Ectodermal cell (in vitro differentiated cells): Measurements from ENCODE around the gene KCNQ5.

Source experiments
- H3K27ac ChIP-seq: 2 replicates; pipeline ENCODE4 v1.7.0; 2013; ENCODE audit warnings: mild to moderate bottlenecking, low read depth, low read length; ENCODE audit not compliant: insufficient read depth, poor library complexity, severe bottlenecking
- H3K27me3 ChIP-seq: 2 replicates; pipeline ENCODE4 v1.7.0; 2013; ENCODE audit warnings: mild to moderate bottlenecking, low read length; ENCODE audit not compliant: insufficient read depth, control insufficient read depth, poor library complexity, severe bottlenecking
- H3K36me3 ChIP-seq: one replicate; pipeline ENCODE4 v1.7.0; 2013; ENCODE audit warnings: low read length; ENCODE audit not compliant: control insufficient read depth, insufficient read depth
- H3K4me1 ChIP-seq: one replicate; pipeline ENCODE4 v1.7.0; 2013; ENCODE audit warnings: low read length; ENCODE audit not compliant: control insufficient read depth, insufficient read depth
- H3K4me3 ChIP-seq: 2 replicates; pipeline ENCODE4 v1.7.0; 2013; ENCODE audit warnings: low read depth, low read length, control low read depth; ENCODE audit not compliant: insufficient read depth
- H3K9me3 ChIP-seq: 2 replicates; pipeline ENCODE4 v1.7.0; 2013; ENCODE audit warnings: mild to moderate bottlenecking, low read length, moderate library complexity; ENCODE audit not compliant: control insufficient read depth
- WGBS, 2 experiments: methylation state at CpG; one replicate each; pipeline ENCODE4 v1.1.7; 2013; ENCODE audit warnings: missing lambda C conversion rate in 2 of 2; 5-methylcytosine and 5-hydroxymethylcytosine counted together

Gene KCNQ5

GRCh38 chr6:73104921-73105320 lies 483.1 kb downstream of the KCNQ5 start:
- 90 to 91% methylated on average over 4 of the region's 4 CpGs for WGBS, 2 experiments

GRCh38 chr6:73107016-73107415 lies 485.2 kb downstream of the KCNQ5 start:
- no peak overlapping the region for H3K4me3 ChIP-seq
- 92 to 100% methylated on average over 1 of the region's 1 CpG for WGBS, 2 experiments
- H3K27me3 ChIP-seq: no peaks in the 10 kb centered on the region
- H3K36me3 ChIP-seq: no peaks in the 10 kb centered on the region
- H3K27ac ChIP-seq: no peak overlapping the region
- H3K9me3 ChIP-seq: no peaks in the 10 kb centered on the region
- H3K4me1 ChIP-seq: no peaks in the 10 kb centered on the region

More at GRCh38 chr6:73104921-73105320, 483.1 kb downstream of the KCNQ5 start:
- no peak overlapping the region for H3K4me3 ChIP-seq
- H3K9me3 ChIP-seq: no peaks in the 10 kb centered on the region
- H3K27ac ChIP-seq: no peak overlapping the region
- H3K4me1 ChIP-seq: no peaks in the 10 kb centered on the region
- H3K27me3 ChIP-seq: no peaks in the 10 kb centered on the region
- no peaks in the 10 kb centered on the region for H3K36me3 ChIP-seq

GRCh38 chr6:73108949-73109348 lies 487.1 kb downstream of the KCNQ5 start:
- Histone ChIP-seq H3K4me3 (no peak overlapping the region), H3K36me3 (no peaks in the 10 kb centered on the region), H3K9me3 (no peaks in the 10 kb centered on the region), H3K27ac (no peak overlapping the region), H3K4me1 (no peaks in the 10 kb centered on the region), H3K27me3 (no peaks in the 10 kb centered on the region)
- WGBS, 2 experiments: 90 to 93% methylated on average over 2 to 3 of the region's 3 CpGs

- Histone ChIP-seq H3K4me3 (no peak overlapping the region), H3K27ac (no peak overlapping the region), H3K27me3 (no peaks in the 10 kb centered on the region), H3K4me1 (no peaks in the 10 kb centered on the region), H3K9me3 (no peaks in the 10 kb centered on the region), H3K36me3 (no peaks in the 10 kb centered on the region)
- 100% methylated on average over 1 of the region's 3 CpGs; no CpG with 5 or more reads in 1 of the 2 experiments for WGBS, 2 experiments
Observed at GRCh38 chr6:73109659-73110058, 487.8 kb downstream of the KCNQ5 start.

- Histone ChIP-seq H3K36me3 (no peaks in the 10 kb centered on the region), H3K4me1 (no peaks in the 10 kb centered on the region), H3K27me3 (no peaks in the 10 kb centered on the region), H3K9me3 (no peaks in the 10 kb centered on the region), H3K4me3 (no peak overlapping the region), H3K27ac (no peak overlapping the region)
- 74 to 87% methylated on average over 3 of the region's 3 CpGs for WGBS, 2 experiments
Observed at GRCh38 chr6:73116330-73116729, 494.5 kb downstream of the KCNQ5 start.

GRCh38 chr6:73121421-73121993 lies 499.6 kb downstream of the KCNQ5 start:
- H3K27ac ChIP-seq: no peak overlapping the region
- no peaks in the 10 kb centered on the region for H3K4me1 ChIP-seq
- H3K27me3 ChIP-seq: no peaks in the 10 kb centered on the region
- no peaks in the 10 kb centered on the region for H3K36me3 ChIP-seq
- no peaks in the 10 kb centered on the region for H3K9me3 ChIP-seq
- 86 to 92% methylated on average over 4 of the region's 4 CpGs for WGBS, 2 experiments
- no peak overlapping the region for H3K4me3 ChIP-seq

GRCh38 chr6:73123632-73124329 lies 501.9 kb downstream of the KCNQ5 start:
- WGBS, 2 experiments: 97 to 100% methylated on average over 2 of the region's 2 CpGs
- no peaks in the 10 kb centered on the region for H3K9me3 ChIP-seq
- no peak overlapping the region for H3K27ac ChIP-seq
- no peaks in the 10 kb centered on the region for H3K27me3 ChIP-seq
- no peaks in the 10 kb centered on the region for H3K36me3 ChIP-seq
- H3K4me1 ChIP-seq: no peaks in the 10 kb centered on the region
- H3K4me3 ChIP-seq: no peak overlapping the region

- Histone ChIP-seq H3K4me1 (no peaks in the 10 kb centered on the region), H3K27me3 (peaks cover 4% of the 10 kb centered on the region), H3K9me3 (no peaks in the 10 kb centered on the region), H3K4me3 (no peak overlapping the region), H3K36me3 (no peaks in the 10 kb centered on the region), H3K27ac (no peak overlapping the region)
- 31 to 32% methylated on average over 13 to 14 of the region's 14 CpGs for WGBS, 2 experiments
Observed at GRCh38 chr6:73129653-73130443, 508.0 kb downstream of the KCNQ5 start.

- Histone ChIP-seq H3K27ac (no peak overlapping the region), H3K4me3 (no peak overlapping the region), H3K9me3 (no peaks in the 10 kb centered on the region), H3K27me3 (peaks cover 4% of the 10 kb centered on the region), H3K36me3 (no peaks in the 10 kb centered on the region), H3K4me1 (no peaks in the 10 kb centered on the region)
- WGBS, 2 experiments: 76 to 85% methylated on average over 4 of the region's 4 CpGs
Observed at GRCh38 chr6:73131706-73132105, 509.8 kb downstream of the KCNQ5 start.

GRCh38 chr6:73134588-73134987 lies 512.7 kb downstream of the KCNQ5 start:
- peaks cover 3% of the 10 kb centered on the region for H3K27me3 ChIP-seq
- no peaks in the 10 kb centered on the region for H3K9me3 ChIP-seq
- H3K36me3 ChIP-seq: no peaks in the 10 kb centered on the region
- WGBS, 2 experiments: 55 to 59% methylated on average over 11 of the region's 11 CpGs
- no peak overlapping the region for H3K4me3 ChIP-seq
- no peak overlapping the region for H3K27ac ChIP-seq
- H3K4me1 ChIP-seq: no peaks in the 10 kb centered on the region
